ENCODE results near the gene MEDAG.

- TF ChIP-seq CTCF (conservative IDR thresholded peaks at IDR 0.05; ENCODE audit: low read depth in 2 of 2), result peak; percentile 47 to 53
- TF ChIP-seq EZH2 (IDR thresholded peaks at IDR 0.05; ENCODE audit: low read depth, unreplicated experiment), result no peak
- TF ChIP-seq ZNF331 (CRISPR knock-in tag; IDR thresholded peaks at IDR 0.05; ENCODE audit: low read depth), result no peak
- no peak for TF ChIP-seq ETS1 (IDR thresholded peaks at IDR 0.05)
- TF ChIP-seq REST (IDR thresholded peaks at IDR 0.05; ENCODE audit: unreplicated experiment), result no peak
Observed at GRCh38 chr13:30934381-30934780, 28.3 kb downstream of the MEDAG start.
